Stimulated activated CD8-positive, alpha-beta memory T cell treated with anti-CD3 and anti-CD28 coated beads, Interleukin-7, amount 100 ng/mL, for 4 hours (primary cell): ENCODE data around the gene C4B.
"Not testable (repeated sequence)": the region's sequence is repeated elsewhere in the genome, so short reads cannot be mapped to it uniquely, and the experiment has no call there.

ENCODE experiments used
- DNase-seq, 2 donors: peaks; one replicate each; pipeline ENCODE4 v3.0.0-alpha.2; 2020; ENCODE audit warnings: low read depth in 2 of 2

C4B gene

GRCh38 chr6:32050562-32050961 is 36.0 kb downstream of the C4B start:
- no peak for DNase-seq

GRCh38 chr6:32052626-32053025 is 38.0 kb downstream of the C4B start:
- not testable (repeated sequence) for DNase-seq

- DNase-seq, result not testable (repeated sequence)
These were observed 38.7 kb downstream of the C4B start for GRCh38 chr6:32053314-32053713.

- DNase-seq, result not testable (repeated sequence)
These were observed 41.2 kb downstream of the C4B start for GRCh38 chr6:32055756-32056155.

DNA sequence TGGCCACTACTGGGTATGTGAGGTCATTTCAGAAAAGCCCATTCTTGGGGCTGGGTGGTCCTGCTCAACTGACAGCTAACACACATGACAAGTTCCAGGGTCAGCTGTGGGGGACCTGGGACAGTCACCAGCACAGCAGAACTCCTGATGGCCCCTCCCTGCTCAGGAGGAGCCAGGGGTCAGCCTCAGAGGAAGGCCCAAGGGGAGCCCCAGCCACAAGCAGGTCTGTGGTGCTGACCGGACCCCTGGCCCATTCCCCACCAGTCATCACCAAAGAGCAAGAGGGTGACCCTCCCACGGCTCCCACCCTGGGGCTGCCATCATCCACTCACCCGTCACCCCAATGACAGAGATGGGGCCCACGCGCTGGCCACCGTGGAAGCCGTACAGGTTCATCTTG is 41.7 kb downstream of the C4B start:
- DNase-seq, result no peak

DNA sequence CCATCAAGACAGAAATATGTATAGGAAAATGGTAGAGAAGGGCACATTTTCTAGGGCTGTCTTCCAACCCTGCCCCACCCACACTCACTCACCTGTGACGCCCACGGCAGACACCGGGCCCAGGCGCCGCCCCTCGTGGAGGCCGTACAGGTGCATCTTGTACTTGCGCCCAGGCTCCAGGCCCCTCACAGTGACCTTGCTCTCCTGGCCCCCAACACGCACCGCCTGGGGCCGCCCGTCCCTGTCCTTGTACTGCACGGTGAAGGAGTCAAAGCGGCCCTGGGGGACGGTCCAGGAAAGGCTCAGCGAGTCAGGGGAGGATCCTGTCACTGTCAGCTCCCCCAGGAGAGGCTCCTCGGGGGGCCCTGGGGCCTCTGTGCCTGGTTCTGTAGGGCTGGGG is 43.4 kb downstream of the C4B start:
- no peak for DNase-seq

GRCh38 chr6:32058511-32058963 is 43.9 kb downstream of the C4B start:
- no peak for DNase-seq

DNA sequence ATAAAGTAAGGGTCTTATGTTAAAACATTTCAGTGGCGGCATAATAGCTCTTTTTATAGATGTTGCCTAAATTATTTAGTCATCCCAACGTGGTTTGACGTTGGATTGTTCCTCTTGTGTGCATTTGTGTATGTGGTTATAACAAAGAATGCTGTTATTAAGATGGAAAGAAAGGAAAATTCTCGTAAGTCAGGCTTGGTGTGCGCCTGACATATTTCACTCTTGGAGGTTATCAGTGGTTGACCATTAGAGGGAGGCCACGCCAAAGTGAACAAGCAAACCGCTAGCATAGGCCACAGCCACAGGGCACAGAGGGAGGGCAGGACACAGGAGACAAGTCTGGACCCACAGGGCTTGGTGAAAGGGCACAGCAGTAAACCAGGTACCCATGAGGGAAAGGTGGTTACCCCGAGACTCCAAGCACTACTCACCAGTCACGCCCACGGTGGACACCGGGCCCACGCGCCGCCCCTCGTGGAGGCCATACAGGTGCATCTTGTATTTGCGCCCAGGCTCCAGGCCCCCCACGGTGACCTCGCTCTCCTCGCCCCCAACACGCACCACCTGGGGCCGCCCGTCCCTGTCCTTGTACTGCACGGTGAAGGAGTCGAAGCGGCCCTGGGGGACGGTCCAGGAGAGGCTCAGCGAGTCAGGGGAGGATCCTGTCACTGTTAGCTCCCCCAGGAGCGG is 46.5 kb downstream of the C4B start:
- DNase-seq, result no peak

DNA sequence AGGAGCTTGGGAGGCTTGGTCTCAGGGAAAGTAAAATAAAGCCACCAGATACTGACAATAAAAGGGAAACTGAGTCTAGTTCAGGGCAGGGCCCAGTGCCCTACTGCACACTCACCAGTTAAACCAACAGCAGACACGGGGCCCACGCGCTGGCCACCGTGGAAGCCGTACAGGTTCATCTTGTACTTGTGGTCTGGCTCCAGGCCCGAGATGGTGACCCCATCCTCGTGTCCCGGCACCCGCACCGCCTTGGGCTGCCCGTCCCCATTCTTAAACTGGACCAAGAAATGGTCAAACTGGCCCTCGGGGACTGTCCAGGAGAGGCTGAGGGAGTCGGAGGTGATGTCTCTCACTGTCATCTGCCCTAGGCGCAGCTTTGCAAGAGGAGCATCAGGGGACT is 50.1 kb downstream of the C4B start:
- no peak for DNase-seq

DNA sequence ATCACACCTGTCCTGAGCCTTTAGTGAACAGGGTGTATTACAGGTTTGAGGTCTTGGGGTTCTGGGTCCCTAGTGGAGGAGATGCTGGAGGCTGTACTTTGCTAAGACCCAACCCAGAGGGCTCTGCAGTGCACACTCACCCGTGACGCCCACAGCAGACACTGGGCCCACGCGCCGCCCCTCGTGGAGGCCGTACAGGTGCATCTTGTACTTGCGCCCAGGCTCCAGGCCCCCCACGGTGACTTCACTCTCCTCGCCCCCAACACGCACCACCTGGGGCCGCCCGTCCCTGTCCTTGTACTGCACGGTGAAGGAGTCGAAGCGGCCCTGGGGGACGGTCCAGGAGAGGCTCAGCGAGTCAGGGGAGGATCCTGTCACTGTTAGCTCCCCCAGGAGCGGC is 52.9 kb downstream of the C4B start:
- not testable (repeated sequence) for DNase-seq

DNA sequence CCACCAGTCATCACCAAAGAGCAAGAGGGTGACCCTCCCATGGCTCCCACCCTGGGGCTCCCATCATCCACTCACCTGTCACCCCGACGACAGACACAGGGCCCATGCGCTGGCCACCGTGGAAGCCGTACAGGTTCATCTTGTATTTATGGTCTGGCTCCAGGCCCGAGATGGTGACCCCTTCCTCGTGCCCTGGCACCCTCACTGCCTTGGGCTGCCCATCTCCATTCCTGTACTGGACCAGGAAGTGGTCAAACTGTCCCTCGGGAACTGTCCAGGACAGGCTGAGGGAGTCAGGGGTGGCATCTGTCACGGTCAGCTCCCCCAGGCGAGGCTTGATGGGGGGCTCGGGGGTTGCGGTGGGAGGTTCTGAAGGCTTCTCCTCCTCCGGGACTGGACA is 53.7 kb downstream of the C4B start:
- not testable (repeated sequence) for DNase-seq

DNA sequence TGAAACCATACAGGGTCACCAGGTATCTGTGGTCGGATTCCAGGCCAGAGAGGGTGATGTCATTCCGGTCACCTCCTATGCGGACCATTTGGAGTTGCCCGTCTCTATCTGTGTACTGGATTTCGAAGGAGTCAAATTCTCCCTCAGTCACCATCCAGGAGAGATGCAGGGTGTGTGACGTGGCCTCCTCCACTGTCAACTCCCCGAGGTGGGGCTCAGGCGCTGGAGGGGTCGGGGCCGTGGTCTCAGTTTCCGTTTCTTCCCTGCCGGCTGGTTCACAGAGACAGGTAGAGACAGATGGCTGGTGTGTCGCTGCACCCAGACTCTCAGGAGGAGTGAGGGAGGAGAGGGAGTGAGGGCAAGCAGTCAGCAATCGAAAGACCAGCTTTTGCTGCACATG is 54.3 kb downstream of the C4B start:
- no peak for DNase-seq

GRCh38 chr6:32069460-32069859 is 54.9 kb downstream of the C4B start:
- DNase-seq, result no peak

- no peak for DNase-seq
These were observed 55.4 kb downstream of the C4B start for GRCh38 chr6:32069878-32070515.

DNA sequence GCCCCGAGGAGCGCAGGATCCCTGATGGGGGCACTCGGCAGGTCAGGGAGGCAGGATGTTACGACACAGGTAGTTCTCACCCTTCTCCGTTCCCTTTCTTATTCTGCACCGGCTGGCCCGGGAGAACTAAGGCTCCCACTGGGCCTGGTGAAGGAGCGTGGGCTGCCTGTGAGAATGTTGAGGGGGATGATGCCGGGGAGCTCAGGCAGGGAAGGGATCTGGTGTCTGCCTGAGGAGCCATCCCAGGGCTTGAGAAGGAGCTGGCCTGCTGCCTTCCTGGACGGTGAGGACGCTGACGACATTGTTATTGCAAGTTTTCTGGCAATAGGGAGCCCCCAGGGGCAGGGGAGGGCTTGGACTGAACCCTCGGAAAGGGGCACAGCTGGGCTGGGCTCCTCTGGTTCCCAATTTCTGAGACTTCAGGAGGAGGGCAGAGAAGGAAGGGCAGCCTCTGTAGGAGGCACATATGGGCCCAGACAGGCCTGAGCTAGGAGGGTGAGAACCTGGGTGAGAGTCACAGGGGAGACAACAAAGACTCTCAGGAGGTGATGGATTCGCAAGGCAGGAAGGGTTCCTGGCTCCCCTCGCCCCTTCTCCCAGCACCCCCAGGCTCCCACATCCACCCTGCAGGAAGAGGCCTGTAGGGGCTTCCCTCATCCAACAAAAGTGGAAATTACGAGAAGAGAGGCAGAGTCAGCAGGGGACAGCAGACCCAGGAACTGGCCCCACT is 56.4 kb downstream of the C4B start:
- DNase-seq, result no peak

- no peak for DNase-seq
These were observed 58.5 kb downstream of the C4B start for GRCh38 chr6:32073101-32073500.

GRCh38 chr6:32073613-32074012 is 59.0 kb downstream of the C4B start:
- no peak for DNase-seq

DNA sequence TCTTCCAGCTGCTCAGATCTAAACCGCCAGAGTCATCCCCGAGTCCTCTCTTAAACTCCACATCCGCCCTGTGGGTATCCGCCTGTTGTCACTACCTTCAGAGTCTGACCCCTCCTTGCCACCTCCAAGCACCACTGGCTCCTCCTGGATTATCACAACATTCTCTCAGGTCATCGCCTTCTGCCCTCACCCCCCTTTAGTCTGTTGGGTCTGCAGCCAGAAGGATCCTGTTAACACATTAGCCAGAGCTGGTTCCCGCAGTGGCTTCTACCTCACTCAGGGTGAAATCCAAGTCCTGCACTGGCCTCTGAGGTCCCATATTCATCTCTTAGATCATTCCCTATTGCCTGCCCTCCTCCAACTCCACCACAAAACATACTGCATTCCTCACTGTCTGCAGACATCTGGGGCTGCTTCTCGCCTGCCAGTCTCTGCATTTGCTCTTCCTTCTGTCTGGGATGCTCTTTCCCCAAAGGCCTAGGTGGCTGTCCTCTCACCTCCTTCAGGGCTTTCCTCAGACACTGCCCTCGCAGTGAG is 60.5 kb downstream of the C4B start:
- DNase-seq, result no peak

DNA sequence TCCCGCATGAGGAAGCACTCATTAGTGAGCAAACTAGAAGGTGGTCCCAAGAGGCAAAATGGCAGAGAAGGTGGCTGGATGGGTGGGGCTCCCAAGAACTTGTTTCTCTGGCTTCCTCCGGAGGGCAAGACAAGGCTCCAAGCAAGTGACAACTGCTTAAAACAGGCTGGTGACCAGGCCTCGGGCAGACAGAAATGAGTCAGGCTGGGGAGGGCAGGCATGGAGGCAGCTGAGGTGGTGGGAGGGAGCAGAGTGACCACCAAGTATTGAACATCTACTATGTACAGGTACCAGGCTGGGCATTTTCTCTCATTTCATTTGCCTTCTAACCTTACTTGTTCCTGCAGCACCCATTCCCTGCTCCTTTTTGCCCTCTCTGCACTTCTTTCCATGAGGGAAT is 61.2 kb downstream of the C4B start:
- DNase-seq, result no peak

DNA sequence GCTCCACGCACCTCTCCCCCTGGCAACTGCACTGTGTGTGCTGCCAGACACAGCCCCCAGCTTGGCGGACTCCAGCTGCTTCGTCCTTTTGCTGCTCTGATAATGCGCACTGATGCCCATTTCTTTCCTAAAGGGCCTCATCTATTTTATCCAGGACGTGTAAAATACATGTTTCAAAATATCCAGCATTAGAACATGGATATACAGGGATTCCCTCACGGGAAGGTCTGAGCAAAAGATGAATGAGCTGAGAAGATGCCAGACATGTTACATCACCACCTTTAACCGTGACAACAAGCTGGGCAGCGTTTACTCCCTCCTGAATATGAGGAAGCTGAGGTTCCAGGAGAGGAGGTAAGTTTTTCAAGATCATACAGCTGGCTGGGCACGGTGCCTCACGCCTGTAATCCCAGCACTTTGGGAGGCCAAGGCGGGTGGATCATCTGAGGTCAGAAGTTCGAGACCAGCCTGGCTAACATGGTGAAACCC is 61.8 kb downstream of the C4B start:
- DNase-seq, result no peak

DNA sequence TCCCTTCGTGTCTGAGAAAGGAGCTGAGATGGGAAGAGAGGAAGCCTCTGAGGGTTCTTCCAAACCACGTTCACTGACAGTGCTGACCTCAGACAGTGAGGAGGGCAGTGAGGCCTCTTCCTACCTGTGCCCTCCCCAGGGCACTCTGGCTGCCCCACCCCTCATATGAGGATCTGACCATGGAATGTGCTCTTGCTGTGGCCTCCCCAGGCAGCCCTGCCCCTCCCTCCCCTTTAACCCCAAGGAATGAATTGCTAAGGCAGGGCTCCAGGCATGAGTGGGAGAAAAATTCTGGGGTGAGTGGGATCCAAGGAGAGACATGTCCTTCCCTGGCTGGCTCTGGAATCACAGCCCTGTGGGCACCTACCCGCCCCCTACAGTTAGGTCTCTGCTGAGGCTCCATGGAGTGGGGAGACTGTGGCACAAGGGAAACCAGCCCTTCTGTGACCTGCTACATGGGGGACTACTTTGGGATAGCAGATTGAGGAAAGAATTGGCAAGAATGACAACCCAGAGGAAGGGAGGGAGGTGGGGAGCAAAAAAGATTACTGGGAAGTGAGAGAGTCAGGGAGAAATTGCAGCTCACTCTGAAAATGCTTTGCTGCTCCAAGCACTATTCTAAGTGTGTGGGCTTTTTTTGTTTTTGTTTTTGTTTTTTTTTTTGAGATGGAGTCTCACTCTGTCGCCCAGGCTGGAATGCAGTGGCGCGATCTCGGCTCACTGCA is 65.1 kb downstream of the C4B start:
- no peak for DNase-seq
